ENCODE measurements around the gene GPR25.

- no peak for TF ChIP-seq MYC (IDR thresholded peaks at IDR 0.05; ENCODE audit: low read depth, low read length)
- no peak for TF ChIP-seq CTCF (IDR thresholded peaks at IDR 0.05; ENCODE audit: low read depth, low read length)
Observed at GRCh38 chr1:200921571-200922110, 48.9 kb downstream of the GPR25 start.

All from NB4 (cell line).